Measurements from ENCODE around the gene KL. TPM values are rescaled to one million over a fixed set of nuclear protein-coding genes. Genes with fewer than 3 reads are reported as not detected.
A peak's percentile ranks its signal among the peaks of the same experiment; 100 is the strongest.

KL gene
- total RNA-seq, 1 experiment from 2014 or later: 0.52 TPM

DNA sequence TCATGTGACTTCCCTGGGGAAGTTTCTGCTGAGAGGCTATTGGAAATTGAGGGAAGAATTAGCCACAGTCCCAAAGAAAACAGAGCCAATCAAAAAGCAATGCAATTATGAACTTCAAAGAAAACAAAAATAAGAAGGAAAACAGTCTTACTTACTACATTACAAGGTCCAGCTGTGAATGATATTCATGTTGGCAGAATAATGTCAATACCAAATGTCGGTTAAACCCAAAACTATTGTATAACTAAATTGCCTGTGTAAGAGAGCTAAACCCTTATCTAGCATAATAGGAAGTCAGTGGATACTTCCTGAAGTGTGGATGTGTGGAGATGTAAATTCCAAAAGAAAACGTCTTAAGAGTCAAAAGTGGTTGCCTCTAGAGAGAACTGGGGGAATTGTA lies 12.4 kb downstream of the KL start:
- no peak overlapping the region for H3K27ac Mint-ChIP-seq (ENCODE audit: unreplicated experiment)
- H3K9me3 Mint-ChIP-seq (ENCODE audit: low read depth, unreplicated experiment): no peaks in the 10 kb centered on the region
- intact Hi-C loops (cut with micrococcal nuclease; ENCODE audit: unreplicated experiment): no loop called here
- TF ChIP-seq CTCF (IDR thresholded peaks at IDR 0.05; ENCODE audit: unreplicated experiment): no peak
- no peaks in the 10 kb centered on the region for H3K36me3 Mint-ChIP-seq (ENCODE audit: insufficient read depth, unreplicated experiment)
- peaks cover 41% of the 10 kb centered on the region for H3K27me3 Mint-ChIP-seq (ENCODE audit: unreplicated experiment)
- no peak for DNase-seq
- CTCF ChIA-PET: no interaction called here
- H3K4me3 Mint-ChIP-seq (ENCODE audit: low read depth, unreplicated experiment): no peak overlapping the region
- peaks cover 11% of the 10 kb centered on the region for H3K4me1 Mint-ChIP-seq (ENCODE audit: low read depth, unreplicated experiment)
- no TSS peak for BruUV-seq (replicated peaks)

DNA sequence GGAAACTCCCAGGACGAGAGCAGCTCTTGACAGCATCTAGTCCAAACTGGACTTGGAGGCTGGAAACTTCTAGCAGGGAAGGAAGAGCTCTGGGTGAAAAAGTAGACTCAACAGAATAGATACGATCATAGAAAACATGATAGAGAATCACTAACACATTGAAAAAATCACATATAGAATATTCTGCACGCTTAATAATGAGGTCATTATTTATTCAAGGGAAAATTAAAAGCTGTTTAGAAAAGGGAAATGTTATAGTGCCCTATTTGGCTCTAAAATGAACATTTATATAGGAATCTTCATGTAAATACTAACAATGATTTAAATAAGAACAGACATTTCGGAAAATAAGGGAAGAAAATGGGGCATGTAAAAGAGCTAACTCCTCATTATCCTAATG lies 15.1 kb downstream of the KL start:
- no peak for DNase-seq
- CTCF ChIA-PET: no interaction called here
- no peak overlapping the region for H3K27ac Mint-ChIP-seq (ENCODE audit: unreplicated experiment)
- no peak overlapping the region for H3K4me3 Mint-ChIP-seq (ENCODE audit: low read depth, unreplicated experiment)
- no peaks in the 10 kb centered on the region for H3K9me3 Mint-ChIP-seq (ENCODE audit: low read depth, unreplicated experiment)
- H3K36me3 Mint-ChIP-seq (ENCODE audit: insufficient read depth, unreplicated experiment): no peaks in the 10 kb centered on the region
- peaks cover 12% of the 10 kb centered on the region for H3K4me1 Mint-ChIP-seq (ENCODE audit: low read depth, unreplicated experiment)
- no TSS peak for BruUV-seq (replicated peaks)
- intact Hi-C loops (cut with micrococcal nuclease; ENCODE audit: unreplicated experiment): no loop called here
- TF ChIP-seq CTCF (IDR thresholded peaks at IDR 0.05; ENCODE audit: unreplicated experiment): no peak
- peaks cover 22% of the 10 kb centered on the region for H3K27me3 Mint-ChIP-seq (ENCODE audit: unreplicated experiment)

- BruUV-seq (replicated peaks): no TSS peak
- no peak for DNase-seq
- Mint-ChIP-seq H3K9me3 (ENCODE audit: low read depth, unreplicated experiment) (no peaks in the 10 kb centered on the region), H3K4me3 (ENCODE audit: low read depth, unreplicated experiment) (no peak overlapping the region), H3K36me3 (ENCODE audit: insufficient read depth, unreplicated experiment) (no peaks in the 10 kb centered on the region), H3K4me1 (ENCODE audit: low read depth, unreplicated experiment) (peaks cover 12% of the 10 kb centered on the region), H3K27ac (ENCODE audit: unreplicated experiment) (no peak overlapping the region), H3K27me3 (ENCODE audit: unreplicated experiment) (peaks cover 19% of the 10 kb centered on the region)
- CTCF ChIA-PET: no interaction called here
- no peak for TF ChIP-seq CTCF (IDR thresholded peaks at IDR 0.05; ENCODE audit: unreplicated experiment)
- intact Hi-C loops (cut with micrococcal nuclease; ENCODE audit: unreplicated experiment): no loop called here
These were observed 15.9 kb downstream of the KL start for GRCh38 chr13:33032037-33032625.

- Mint-ChIP-seq H3K4me1 (ENCODE audit: low read depth, unreplicated experiment) (peaks cover 12% of the 10 kb centered on the region), H3K4me3 (ENCODE audit: low read depth, unreplicated experiment) (peak overlapping the region; percentile 48), H3K9me3 (ENCODE audit: low read depth, unreplicated experiment) (no peaks in the 10 kb centered on the region), H3K27me3 (ENCODE audit: unreplicated experiment) (peaks cover 8% of the 10 kb centered on the region), H3K27ac (ENCODE audit: unreplicated experiment) (no peak overlapping the region), H3K36me3 (ENCODE audit: insufficient read depth, unreplicated experiment) (no peaks in the 10 kb centered on the region)
- DNase-seq: no peak
- no peak for TF ChIP-seq CTCF (IDR thresholded peaks at IDR 0.05; ENCODE audit: unreplicated experiment)
- CTCF ChIA-PET: no interaction called here
- no TSS peak for BruUV-seq (replicated peaks)
- intact Hi-C loops (cut with micrococcal nuclease; ENCODE audit: unreplicated experiment): no loop called here
These were observed 17.0 kb downstream of the KL start for GRCh38 chr13:33033051-33033812.
